Renal cortical epithelial cell (primary cell): ENCODE measurements around the gene PPP1R27. TPM values are rescaled to one million over a fixed set of nuclear protein-coding genes. Genes with fewer than 3 reads are reported as not detected.

Experiments
- DNase-seq: peaks from one replicate; pipeline ENCODE4 v3.0.0-alpha.2; 2011; ENCODE audit warnings: low read depth
- total RNA-seq: library from RNA; depleted of rRNA; stranded (reverse); fragments of >200 nt; gene quantifications from 2 replicates; pipeline ENCODE4 v1.2.3, GENCODE V29; 2014

The PPP1R27 gene, protein sequence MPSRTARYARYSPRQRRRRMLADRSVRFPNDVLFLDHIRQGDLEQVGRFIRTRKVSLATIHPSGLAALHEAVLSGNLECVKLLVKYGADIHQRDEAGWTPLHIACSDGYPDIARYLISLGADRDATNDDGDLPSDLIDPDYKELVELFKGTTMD
- total RNA-seq, result not detected in 2 replicates

DNA sequence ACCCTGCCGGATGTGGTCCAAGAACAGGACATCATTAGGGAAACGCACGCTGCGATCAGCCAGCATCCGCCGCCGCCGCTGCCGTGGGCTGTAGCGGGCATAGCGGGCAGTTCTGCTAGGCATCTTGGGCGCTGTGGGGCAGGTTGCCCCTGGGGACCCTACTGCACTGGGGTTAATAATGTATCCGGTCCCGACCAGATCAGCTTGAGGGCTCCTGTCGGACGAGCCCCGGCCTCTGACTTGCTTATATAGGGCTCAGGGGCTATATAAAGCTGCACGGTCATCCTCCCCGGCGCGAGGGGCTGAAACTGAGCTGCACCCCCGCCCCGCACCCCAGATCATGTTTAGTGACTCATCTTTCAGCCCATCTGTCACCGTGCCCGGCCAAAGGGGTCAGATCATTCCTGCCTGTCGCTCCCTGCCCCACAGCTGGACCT, at the start of gene PPP1R27:
PPP1R27 (minus strand) TSS at position 220 of the 437 bp plus-strand sequence; CDS start at position 123, 97 bp downstream.
- DNase-seq, result no peak

DNA sequence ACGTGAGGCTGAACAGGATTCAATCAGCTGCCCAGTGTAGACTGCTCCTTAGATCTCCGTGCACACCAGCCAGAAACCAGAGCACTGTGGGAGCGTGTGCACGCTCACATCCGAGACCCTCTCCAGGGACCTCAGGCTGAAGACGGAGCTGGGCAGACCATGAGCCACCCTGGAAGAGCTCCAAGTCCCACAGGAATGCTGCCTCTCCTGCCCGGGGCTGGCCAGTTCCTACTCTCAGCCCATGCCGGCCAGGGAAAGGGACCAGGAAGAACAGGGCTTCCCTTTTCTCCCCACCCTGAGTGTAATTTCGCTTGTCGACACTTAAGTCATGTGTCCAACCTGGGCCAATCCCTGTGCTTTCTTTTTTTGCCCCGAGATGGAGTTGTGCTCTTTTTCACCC, 49.7 kb upstream of the PPP1R27 start:
- DNase-seq, result no peak

DNA sequence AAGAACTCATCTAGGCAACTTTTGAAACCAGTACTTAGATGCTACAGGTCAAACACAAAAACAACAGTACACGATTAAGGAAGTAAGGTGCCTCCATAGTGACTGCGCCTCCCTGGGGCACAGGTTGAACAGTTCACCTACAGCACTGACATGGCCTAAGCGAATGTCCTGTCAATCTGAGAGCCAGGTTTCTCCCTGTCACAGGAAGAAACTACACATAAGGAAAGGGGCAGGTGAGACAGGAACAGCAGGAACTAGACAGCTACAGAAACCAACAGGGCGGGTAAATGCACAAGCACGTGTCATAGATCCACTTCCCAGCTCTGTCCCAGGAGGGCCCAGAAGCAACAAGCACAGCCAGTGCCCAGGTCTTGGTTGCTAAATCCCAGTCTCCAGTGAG, 44.3 kb upstream of the PPP1R27 start:
- DNase-seq, result no peak

DNA sequence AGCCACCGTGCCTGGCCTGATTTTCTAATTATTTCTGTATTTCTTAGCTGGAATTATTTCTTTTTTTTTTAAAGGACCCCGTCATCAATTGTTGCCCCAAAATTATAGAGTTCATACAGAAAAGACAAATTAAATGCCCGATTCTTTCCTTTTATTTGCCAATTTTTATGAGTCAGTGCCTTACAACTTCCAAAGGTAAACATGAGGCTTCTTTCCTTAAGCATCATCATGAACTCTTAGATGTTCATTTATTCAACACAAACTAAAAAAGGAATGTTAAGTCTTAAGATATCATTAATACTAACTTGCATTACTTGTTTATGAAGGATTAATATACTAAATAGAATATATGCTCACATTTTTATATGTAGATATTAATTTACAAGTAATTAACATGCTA, 43.4 kb upstream of the PPP1R27 start:
- no peak for DNase-seq

DNA sequence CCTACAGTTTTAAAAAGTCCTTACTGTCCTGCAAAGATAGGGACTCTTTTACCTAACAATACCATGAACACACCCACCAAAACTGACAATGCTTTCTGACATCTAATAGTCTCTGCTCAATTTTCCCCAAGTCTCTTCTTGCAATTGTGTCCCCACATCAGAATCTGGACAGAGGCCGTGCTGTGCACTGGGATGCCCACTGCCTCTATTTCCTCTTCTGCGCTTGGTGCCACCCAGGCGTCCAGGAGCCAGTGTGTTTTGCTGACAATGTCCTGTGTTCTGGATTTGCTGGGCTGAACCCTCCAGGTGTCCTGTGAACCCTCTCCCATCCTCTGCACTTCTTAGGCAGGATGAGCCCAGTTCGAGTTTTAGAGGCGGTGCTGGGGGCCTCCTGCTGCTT, 42.7 kb upstream of the PPP1R27 start:
- DNase-seq, result no peak

DNA sequence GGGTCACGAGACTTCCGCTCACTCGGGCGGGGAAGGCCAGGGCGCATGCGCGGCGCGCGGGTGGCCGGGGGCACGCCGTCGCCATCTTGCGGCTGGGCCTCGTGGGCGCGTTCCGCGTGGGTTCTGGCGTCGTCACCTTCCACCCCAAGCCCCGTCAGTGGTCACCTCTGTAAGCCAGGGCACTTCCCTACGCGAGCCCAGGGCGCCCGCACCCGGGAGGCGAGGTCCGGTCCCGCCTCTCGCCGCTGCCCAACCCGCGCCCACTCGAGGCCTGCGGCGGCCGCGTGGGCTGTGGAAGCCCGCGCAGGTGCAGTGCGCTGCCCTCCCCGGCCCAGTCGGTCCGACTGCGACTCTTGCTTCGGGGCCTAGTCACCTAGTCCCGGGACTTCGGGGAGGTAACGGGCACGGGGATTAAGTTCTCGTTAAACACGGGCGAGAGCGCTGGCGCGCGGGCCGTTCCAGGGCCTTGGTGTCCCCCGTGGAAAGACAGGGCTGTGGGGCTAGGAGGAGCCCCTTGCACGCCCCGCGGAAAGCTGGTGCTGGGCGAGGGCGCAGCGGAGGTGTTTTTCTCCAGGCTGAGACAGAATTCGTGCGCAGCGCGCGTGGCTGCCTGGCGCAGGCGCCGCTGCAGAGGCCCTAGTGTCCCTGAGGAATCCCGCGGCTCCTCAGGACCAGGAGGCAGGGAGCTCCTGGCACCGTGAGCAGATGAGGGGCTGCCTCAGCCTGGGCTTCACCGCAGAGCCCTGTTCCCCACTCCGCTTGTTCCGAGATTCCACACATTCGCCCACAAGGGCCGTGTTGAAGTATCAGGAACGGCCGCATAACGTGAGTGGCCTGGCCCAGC, 36.8 kb upstream of the PPP1R27 start:
- peak; percentile 42 for DNase-seq

DNA sequence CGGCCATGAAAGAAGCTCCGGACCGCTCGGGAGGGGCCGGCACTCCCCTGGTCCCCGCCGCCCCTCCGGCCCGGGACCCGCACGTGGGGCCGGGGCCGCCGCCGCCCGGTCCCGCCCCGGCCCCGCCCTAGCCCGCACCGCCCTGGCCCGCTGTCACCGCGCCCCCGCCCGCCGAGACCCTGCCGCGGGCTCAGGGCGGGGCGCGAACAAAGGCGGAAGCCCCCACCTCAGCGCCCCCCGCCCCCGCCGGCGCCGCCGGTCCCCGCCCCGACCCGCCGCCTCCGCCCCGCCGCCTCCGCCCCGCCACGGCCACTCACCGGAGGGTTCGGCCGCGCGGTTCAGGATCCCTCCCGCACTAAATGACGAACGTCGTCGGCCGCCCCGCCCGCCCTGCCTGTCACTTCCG, 36.1 kb upstream of the PPP1R27 start, which contains the start of gene ARHGDIA:
ARHGDIA (minus strand) TSS at position 357 of the 406 bp plus-strand sequence. CDS start 1,407 bp downstream, outside the sequence.
- no peak for DNase-seq

DNA sequence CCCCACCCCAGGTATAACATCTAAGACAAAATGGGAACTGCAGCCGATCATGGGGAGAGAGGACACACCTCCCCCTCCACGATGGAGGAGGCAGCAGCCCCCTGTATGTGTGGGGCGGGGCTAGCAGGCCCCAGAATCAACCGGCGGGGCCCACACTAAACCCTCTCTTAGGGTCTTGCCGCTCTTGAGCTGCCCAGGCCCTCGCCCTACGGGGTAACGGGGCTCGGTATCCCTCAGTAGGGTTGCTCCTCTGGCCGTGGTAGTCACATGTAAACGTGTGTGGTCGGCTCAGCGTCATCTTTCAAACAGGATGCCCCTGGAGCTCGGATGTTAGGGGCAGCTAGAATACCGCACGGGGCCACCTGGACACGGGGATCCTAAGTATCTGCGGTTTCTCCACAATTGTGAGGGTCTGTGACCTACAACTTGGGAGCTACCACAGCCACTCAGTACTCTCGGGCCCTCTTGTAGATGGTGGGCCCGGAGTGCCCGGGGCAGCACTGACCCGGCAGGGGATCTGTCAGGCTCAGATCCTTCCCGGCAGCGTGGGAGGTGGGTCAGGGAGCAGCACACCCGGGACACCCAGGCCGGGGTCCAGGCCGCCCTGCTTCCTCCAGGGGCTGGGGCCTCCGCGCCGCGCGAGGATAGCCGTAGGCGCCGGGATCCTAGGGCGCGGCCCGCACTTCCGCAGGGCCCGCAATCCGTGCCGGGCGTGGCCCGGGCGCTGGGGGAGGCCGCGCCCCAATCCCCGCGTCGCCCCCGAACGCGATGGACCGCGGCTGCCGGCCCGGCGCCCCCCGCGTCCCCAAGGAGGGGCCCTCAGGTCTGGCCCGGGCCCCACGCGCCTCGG, 35.5 kb upstream of the PPP1R27 start:
- DNase-seq, result no peak

DNA sequence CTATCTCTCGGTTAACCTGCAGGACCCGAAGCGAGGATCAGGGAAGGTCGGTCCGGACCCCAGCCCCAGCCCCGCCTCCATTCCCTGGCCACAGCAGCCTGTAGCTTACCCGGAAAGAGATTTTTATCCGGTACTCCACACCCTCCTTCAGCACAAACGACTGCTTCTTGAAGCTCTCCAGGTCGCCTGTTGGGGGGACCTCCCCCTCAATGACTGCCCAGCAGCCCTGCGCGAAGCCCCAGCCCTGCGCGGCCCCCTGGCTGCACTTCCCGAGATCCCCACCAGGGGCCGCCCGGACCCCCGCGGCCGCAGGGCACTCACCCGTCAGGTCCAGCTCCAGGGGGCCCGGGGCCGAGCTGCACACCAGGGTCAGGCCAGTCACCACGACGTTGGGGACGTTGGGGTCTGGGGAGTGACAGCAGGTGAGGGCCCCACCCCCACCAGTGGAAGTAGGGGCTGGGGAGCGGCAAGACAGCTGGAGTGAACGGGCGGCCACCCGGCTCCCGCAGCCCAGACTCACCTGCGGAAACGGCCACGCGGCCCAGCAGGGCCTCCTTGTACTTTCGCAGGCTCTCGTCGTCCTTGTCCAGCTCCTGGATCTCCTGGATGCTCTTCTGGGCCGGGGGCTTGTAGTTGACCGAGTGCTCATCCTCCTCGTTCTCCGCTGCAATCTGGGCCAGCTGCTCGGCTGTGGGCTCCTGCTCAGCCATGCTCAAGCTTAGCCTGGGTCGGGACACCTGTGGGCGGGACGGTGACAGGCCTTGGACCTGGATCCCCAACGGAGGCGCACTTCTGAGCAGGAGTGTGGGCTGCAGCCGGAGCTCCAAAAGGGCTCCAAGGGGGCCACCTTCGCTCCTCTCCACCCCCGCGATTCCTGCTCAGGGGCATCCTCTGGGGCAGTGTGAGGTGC, 34.6 kb upstream of the PPP1R27 start:
- no peak for DNase-seq

DNA sequence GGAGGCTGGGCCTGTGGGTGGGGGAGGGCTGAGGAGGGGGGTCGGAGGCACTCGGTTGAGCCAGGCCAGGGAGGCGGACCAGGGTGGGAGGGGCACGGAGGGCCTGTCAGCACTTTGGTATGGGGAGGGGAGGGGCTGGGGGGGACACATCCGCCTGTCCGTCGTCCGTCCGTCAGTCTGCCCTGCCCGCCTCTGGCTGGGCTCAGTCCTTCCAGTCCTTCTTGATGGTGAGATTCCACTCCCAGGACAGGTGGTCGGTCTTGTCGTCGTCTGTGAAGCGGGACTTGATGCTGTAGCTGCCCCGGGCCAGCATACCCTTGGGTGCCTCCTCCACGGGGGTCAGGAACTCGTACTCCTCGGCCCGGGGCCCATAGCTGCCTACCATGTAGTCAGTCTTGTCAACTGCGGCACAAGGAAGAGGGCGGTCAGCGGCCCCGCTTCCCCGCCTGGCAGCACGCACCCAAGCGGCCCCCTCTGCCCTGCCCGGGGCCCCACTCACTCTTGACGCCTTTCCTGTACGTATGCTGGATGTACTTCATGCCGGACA, 33.9 kb upstream of the PPP1R27 start:
- peak; percentile 47 for DNase-seq

DNA sequence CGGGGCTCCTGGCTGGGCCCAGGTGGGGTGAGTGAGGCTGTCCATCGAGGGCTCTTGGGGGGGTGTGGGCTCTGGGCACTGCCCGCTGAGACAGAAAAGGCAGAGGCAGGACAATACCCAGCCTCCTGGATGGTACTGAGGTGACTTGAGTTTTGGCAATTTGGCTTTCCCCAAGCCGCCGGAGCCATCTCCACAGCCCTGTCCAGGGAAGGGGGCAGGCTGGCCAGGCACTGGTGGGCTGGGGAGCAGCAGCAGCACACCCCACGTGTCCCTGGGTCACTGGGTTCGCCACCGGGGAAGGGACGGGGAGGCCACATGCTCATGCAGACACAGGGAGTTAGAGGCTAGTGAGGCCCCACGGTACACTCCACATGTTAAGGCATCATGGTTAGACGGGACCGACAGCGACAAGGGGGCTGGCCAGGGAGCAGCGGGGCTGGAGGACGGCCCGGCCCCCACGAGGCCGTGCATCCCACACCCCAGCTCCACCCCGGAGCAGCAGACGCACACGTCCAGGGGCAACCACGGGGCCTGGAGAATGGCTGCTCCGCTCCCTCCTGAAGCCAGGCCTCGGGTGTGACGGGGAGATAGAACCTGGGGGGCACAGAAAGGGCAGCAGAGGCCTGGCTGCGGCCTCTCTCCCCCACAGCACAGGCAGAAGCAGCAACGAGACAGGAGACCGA, 33.3 kb upstream of the PPP1R27 start:
- no peak for DNase-seq

DNA sequence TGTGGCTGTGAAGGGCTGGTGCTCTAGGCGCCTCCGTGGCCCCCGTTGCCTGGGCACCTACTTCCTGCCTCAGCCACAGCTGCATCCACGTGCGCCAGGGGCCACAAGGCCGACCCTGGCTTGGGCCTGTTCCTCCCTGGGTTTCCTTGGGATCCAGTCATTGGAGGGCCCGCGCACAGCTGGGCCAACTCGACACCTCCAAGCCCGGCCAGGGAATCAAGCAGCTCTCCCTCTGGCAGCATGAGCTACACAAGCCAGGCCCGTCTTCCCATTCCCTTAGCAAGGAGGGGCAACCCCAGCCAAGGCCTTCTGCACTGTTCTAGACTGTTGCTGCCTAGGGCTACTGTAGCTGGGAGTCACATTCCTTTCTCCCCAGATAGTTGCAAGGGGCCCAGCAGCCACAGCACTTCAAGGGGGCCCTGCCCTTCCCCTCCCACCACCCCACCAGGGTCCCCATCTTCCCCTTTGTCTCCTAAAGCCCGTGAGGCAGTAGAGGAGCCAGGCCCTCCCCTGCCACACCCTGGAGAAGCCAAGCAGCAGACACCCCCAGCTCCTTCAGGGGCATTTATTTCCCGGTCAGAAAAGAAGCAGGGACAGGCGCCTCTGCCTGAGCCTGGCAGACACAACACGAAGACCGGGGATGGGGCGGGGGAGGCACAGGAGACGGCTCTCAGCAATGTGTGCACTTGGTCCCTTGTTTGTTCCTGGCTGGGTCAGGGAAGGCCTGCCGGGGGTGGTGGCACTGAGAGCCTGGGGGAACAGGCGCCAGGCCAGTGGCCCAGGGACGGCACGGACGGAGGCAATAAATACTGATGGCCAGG, 32.5 kb upstream of the PPP1R27 start:
- DNase-seq, result no peak

DNA sequence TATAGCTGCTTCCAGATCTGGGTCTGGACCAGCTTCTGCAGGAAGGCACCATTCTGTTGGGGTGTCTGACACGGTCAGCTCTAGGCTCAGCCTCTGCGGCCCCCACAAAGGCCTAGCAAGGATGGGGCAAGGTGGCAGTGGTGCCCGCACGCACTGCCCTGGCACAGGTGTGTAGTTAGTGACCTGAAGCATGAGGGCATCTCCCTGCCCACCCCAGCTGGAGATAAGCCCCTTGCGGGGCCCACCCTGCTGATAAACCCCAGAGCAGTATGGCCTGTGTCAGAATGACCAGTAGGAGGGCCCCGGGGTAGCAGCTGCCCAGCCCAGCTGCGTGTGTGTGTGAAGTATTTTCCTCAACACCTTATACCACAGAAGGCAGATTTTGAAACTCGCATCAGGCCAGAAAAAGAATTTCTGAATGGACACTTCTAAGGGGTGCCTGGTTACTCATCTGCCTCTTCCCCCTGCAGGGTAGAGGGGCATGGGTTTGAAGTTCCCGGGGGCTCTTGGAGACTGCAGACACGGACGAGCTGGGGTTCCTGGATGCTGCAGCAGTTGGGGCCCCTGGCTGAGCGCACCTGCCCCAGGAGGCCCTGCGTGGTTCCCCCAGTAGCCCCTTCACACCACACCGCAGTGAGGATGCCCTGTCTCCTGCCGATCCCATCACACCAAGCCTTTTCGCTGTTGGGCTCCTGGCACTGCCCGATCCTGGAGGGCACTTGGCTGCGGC, 31.8 kb upstream of the PPP1R27 start:
- no peak for DNase-seq

DNA sequence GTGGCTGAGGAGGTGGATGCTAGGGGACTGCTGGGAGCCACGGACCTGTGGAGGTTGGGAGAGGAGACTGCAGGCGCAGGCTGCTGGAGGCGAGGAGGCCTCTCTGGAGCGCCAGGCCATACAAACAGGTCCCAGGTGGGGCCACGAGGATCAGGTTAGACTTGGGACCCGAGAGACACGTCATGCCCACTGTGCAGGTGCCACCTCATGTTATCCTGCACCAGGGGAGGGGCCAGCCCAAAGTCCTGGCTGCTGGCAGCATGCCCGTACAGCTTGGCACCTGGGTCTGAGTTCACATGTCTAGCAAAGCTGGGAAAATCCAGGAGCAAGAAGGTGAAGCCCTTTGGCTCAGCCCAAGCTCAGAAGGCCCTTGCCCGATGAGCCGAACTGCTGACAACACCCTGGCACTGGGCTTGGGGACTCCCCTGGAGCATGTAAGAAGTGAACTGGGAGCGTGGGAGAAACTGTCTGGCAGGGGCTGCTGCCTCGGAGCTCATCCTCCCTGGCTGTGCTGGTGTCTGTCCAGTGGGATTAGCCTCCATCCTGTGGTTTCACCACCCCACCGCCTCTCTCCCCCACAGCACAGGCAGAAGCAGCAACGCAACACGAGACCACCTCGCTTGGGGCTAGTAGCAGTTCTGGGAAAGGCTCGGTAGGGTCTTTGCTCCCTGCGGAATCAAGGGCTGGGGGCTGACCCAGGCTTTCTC, 31.0 kb upstream of the PPP1R27 start:
- peak; percentile 50 for DNase-seq

DNA sequence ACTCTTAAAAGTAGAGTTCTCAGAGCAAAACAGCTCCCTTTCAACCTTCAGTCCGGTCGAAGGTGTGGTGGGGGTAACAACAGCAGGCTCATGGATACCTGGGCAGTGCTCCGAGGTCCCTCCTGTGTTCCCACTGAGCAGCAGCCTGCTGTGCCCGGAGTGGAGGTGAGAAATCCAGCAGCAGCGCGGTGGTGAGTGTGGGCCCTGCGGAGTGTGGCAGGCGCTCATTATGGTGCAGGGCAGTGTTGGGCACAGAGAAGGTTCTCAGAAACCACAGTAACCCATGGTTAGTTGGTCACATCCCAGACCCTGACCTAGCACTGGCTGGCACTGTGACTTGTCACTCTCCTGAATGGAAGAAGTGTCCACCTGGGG, 30.5 kb upstream of the PPP1R27 start:
- DNase-seq, result no peak

DNA sequence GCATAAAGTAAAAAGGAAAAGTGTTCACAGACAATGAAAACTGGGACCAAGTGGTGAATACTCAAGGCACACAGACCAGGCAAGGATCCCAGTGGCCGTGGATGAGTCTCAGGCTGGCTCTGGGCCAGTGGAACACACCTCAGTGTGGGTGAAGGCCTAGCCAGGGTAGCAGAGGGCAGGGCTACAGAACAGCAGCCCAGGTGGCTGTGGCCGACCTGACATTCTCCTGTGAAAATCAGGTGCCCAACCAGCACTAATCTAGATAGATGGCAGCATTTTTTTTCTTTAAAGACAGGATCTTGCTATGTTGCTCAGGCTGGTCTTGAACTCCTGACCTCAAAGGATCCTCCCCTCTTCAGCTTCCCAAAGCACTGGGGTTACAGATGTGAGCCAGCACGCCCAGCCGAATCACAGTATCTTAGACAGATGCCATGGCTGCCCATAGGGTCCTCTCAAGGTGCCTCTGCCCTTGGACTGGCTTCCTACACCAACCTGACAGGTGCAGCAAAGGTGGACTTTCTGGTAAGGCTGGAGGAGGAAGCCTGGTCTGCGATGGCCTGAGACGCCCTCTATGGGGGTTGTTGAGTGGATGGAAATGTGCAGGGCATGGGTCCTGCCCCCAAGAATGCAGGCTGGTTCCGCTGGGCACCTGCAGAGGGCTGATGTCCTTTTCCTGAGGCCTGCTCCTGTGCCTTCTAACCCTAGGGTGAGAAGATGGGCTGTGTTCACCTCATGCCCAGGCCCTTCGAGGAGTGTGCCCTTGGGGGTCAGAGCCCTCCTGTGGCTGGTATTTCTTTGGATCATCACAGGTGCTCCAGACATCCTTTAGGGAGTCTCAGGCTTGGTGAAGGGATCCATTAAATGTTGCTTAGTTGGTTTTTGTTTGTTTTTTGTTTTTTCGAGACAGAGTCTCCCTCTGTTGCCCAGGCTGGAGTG, 29.3 kb upstream of the PPP1R27 start:
- no peak for DNase-seq

DNA sequence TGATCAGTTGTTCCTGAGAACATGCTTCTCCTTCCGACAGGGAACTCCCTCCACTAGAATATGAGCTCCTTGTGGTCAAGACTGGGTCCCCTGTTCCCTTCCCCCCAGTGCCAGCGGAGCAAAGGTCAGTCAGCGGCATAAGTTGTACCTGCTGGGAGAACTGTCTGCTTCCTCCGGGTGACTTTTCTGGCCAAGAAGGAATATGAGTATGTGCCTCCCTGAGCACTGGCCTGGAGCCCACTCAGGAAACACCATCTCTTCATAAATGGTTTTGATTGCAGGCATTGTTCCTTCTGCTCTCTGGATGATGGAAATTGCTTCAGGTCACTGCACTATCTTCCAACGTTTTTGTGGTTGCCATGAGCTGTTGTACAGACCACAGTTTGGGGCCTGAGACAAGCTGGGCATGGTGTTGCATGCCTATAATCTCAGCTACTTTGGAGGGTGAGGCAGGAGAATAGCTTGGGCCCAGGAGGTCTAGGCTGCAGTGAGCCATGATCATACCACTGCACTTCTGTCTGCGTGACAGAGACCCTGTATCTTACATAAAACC, 28.3 kb upstream of the PPP1R27 start:
- no peak for DNase-seq
